Subcutaneous adipose tissue (tissue), 4 donors: Measurements from ENCODE around the gene RBPMS2. TPM values are rescaled to one million over a fixed set of nuclear protein-coding genes. Genes with fewer than 3 reads are reported as not detected.

ENCODE experiments used
- total RNA-seq, 4 donors: library from RNA; depleted of rRNA; stranded (reverse); fragments of >200 nt; gene quantifications; one replicate each; pipeline ENCODE4 v1.1.0, GENCODE V29; 2016
- TF ChIP-seq, protein P1 (sequence below): fragments of 450-650 bp; IDR thresholded peaks from one replicate; pipeline ENCODE4 v1.5.1; 2016; ENCODE audit warnings: low read depth, mild to moderate bottlenecking, control low read depth, antibody characterized with exemption, moderate library complexity

RBPMS2 gene
- total RNA-seq, 4 donors from 2014 or later: 0.98 to 6.4 (median 1.6) TPM

DNA sequence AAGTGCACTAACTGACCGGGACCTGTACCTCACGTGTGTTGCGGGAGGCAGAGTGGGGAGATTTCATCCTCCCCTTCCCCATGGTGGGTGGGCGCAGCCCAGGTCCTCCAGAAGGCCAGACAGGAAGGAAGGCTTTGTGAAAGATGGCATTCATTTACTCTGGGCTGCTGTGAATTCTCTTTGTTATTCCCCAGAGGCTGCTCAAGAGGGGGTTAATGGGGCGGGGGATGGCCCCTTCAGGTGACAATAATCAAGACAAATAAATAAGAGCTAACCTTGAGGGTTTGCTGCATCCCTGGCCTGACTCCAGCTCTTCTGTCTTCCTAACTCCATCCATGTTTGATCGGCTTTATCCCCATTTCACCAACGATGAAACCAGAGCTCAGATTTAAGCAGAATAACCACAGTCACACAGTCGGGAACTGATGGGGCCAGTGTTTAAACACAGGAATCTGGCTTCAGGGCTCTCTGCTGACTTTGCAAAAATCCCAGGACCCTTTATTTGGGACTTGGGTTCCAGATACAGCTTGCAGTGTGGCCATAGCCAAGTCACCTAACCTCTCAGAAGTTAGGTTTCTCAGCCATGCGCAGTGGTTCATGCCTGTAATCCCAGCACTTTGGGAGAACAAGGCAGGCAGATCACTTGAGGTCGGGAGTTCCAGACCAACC, 33.5 kb upstream of the RBPMS2 start:
- TF ChIP-seq, protein P1, sequence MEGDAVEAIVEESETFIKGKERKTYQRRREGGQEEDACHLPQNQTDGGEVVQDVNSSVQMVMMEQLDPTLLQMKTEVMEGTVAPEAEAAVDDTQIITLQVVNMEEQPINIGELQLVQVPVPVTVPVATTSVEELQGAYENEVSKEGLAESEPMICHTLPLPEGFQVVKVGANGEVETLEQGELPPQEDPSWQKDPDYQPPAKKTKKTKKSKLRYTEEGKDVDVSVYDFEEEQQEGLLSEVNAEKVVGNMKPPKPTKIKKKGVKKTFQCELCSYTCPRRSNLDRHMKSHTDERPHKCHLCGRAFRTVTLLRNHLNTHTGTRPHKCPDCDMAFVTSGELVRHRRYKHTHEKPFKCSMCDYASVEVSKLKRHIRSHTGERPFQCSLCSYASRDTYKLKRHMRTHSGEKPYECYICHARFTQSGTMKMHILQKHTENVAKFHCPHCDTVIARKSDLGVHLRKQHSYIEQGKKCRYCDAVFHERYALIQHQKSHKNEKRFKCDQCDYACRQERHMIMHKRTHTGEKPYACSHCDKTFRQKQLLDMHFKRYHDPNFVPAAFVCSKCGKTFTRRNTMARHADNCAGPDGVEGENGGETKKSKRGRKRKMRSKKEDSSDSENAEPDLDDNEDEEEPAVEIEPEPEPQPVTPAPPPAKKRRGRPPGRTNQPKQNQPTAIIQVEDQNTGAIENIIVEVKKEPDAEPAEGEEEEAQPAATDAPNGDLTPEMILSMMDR: no peak

DNA sequence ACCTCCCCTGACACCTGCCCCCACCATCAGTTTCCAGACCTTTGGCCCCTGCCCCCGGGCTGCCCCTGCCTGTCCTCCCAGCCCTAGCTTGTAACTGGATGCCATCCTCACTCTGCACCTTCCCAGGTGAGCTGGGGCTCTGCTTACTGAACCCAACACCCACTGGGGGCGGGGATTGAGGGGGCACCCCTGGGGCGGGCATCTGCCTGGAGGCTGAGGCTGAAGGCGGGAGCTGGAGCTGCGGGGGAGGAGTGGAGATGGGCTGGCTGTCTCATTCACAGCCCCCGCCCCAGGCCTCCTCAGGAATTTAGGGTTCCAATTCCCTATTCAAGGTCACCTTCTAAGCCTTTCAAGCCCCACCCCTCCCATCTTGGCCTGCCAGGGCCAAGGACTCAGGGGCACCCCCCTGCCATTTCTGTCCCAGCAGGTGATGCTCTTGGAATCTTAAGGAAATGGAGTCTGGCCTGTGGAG, 32.4 kb upstream of the RBPMS2 start:
- TF ChIP-seq, protein P1: no peak

DNA sequence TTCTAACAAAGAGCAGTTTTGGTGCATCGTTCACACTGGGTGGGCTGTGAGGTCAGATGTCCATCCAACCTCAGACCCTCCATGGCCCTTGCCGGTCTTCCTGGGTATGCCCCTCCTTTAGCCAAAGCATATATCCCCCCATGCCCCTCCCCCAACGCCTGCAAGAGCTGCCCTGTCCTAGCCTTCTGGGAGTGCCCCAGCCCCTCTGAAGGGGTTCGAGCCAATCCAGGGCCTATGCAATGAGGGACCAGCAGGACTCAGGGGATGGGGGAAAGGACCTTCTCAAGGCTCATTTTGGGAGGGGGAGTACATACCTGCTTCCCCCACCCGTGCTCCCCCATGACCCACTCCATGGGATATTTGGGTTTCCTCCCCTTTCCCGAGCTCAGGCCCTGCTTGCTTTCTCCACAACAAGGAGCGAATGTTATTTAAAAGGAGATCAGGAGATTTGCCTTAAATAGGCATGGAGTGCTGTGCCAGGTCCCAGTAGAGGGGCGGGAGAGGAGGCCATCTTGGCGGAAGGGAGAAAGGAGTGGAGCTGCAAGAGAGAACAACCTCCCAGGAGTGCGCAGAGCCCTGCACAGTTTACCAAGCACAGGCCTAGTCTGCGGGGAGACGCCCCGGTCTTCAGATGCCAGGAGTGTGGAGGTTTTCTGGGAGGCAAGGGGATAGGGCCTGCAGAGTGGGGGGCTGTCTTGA, 31.8 kb upstream of the RBPMS2 start:
- TF ChIP-seq, protein P1: no peak

DNA sequence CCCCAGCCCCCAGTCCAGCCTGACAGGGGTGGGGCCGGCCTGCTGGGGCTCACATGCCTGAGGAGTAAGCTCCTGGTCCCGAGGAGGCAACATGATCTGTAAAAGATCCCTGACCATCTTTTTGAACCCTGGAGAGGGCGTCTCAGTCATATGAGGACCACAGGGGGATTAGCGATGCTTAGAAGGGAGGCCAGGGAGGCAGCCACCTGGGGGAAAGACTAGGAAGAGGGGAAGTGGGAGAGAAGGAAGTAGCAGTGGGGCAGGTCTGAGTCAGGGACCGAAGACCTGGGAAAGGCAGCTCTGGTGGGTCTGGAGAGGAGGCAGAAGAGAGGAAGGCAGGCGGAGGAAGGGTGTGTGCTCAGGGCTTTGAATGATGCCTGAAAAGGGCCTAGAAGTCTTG, 31.1 kb upstream of the RBPMS2 start:
- TF ChIP-seq, protein P1: no peak

DNA sequence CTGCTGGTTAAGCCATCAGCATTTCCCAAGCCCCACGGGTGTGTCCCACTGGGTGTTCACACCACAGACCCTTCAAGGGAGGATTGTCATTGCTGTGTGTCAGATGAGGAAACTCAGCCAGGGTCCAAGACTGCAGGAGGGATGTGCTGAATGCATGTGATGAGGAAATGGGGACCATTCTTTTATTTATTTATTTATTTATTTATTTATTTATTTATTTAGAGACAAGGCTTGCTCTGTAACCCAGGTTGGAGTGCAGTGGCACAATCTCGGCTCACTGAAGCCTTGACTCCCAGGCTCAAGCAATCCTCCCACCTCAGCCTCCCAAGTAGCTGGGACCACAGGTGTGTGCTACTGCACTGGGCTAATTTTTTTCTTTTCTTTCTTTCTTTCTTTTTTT, 29.2 kb upstream of the RBPMS2 start:
- TF ChIP-seq, protein P1: no peak

DNA sequence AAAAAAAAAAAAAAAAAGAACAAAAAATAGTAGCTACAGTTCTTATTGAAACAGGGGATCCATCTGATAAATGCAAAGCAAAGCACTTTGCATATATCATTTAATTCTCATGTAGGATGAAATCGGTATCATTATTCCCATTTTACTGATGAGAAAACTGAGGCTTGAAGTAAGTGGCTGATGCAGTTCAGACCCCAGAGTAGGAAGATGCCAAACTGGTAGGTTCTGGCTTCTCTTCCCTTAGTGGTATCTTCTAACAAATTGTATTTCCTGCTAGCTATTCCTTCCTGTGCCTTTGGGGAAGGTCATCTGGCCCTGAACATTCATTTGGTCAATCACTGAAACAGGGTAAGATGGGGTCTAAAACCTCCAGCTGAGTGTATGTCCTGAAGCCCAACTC, 28.1 kb upstream of the RBPMS2 start:
- TF ChIP-seq, protein P1: no peak

DNA sequence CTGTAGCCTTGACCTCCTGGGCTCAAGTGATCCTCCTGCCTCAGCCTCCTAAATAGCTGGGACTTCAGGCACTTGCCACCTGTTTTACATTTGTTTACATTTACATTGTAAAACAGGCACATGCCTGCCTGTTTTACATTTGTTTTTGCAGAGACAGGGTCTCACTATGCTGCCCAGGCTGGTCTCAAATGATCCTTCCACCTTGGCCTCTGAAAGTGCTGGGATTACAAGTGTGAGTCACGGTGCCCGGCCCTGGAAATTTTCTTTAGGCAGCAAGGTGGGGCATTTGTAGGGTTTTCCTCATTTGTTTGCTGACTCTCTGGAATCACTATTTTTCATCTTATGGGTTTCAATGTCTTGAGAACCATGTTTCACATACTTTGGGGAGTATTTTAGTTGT, 25.1 kb upstream of the RBPMS2 start:
- TF ChIP-seq, protein P1: no peak
